ENCODE measurements around the gene CCDC179.

DNA sequence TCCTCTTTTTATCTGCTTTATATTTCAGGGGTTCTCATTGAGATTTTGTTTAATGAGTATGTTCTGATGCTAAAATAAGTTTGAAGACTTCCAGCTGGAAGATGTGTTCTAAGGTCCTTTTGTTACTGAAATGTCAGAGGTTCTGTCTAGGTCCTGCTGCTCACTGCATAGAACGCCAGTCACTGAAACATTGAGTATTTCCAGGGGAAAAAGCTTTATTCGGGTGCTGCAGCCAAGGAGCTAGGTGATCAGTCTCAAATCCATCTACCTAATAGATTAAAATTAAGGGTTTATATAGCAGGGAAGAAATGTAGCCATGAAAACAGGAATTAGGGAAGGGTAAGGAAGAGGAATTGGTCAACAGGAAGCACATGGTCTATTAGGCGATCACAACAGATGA lies 50.4 kb downstream of the CCDC179 start:
- TF ChIP-seq POLR2A (IDR thresholded peaks at IDR 0.05; ENCODE audit: low read length), result no peak
- TF ChIP-seq GATA1 (IDR thresholded peaks at IDR 0.05; ENCODE audit: low read depth, low read length), result no peak
